ENCODE results near the gene RICTOR.

DNA sequence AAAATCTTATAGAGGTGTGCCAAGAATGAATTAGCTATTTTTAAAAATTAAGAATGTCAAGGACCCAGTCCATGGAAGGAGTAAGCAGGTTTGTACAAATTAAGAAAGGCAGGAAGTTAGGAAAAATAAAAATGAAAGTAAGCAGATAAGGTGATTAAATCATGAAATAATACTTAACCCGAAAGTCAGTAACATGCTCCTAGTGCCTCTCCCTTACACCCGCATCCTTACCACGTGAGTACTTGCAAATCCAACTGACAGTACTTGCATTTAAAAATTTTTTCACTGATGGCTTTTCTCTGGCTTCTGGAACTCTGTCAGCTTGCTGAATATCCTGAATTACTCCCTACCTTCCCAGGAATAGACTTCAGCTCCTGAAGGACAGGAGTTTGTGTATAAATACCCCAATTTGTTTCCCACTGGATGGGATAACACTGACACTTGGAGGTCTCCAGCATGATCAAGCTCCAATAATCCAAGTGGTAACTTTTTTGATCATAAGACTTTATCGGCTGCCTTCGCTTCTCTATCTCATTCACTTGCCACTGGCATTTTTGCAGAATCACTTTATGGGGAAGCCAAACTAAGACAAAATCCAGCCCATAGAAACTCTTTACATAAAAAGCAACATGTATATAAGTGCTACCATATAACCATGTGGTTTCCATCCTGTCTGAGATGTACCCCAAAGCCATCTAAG, 41.6 kb upstream of the RICTOR start:
- no peak for TF ChIP-seq FOXJ3 (CRISPR knock-in tag; IDR thresholded peaks at IDR 0.05; ENCODE audit: borderline replicate concordance)
- TF ChIP-seq, protein P1, sequence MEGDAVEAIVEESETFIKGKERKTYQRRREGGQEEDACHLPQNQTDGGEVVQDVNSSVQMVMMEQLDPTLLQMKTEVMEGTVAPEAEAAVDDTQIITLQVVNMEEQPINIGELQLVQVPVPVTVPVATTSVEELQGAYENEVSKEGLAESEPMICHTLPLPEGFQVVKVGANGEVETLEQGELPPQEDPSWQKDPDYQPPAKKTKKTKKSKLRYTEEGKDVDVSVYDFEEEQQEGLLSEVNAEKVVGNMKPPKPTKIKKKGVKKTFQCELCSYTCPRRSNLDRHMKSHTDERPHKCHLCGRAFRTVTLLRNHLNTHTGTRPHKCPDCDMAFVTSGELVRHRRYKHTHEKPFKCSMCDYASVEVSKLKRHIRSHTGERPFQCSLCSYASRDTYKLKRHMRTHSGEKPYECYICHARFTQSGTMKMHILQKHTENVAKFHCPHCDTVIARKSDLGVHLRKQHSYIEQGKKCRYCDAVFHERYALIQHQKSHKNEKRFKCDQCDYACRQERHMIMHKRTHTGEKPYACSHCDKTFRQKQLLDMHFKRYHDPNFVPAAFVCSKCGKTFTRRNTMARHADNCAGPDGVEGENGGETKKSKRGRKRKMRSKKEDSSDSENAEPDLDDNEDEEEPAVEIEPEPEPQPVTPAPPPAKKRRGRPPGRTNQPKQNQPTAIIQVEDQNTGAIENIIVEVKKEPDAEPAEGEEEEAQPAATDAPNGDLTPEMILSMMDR (IDR thresholded peaks at IDR 0.05) = no peak
- TF ChIP-seq, protein P2, sequence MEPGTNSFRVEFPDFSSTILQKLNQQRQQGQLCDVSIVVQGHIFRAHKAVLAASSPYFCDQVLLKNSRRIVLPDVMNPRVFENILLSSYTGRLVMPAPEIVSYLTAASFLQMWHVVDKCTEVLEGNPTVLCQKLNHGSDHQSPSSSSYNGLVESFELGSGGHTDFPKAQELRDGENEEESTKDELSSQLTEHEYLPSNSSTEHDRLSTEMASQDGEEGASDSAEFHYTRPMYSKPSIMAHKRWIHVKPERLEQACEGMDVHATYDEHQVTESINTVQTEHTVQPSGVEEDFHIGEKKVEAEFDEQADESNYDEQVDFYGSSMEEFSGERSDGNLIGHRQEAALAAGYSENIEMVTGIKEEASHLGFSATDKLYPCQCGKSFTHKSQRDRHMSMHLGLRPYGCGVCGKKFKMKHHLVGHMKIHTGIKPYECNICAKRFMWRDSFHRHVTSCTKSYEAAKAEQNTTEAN (CRISPR knock-in tag; IDR thresholded peaks at IDR 0.05) = no peak
- no peak for TF ChIP-seq USF2 (CRISPR knock-in tag; IDR thresholded peaks at IDR 0.05)
- no peak for TF ChIP-seq IRF2 (CRISPR knock-in tag; IDR thresholded peaks at IDR 0.05; ENCODE audit: borderline replicate concordance, low read depth)
- TF ChIP-seq ATF3 (CRISPR knock-in tag; conservative IDR thresholded peaks at IDR 0.05) = no peak
- TF ChIP-seq ZNF232 (CRISPR knock-in tag; IDR thresholded peaks at IDR 0.05) = no peak
- TF ChIP-seq, protein P3, sequence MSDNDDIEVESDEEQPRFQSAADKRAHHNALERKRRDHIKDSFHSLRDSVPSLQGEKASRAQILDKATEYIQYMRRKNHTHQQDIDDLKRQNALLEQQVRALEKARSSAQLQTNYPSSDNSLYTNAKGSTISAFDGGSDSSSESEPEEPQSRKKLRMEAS (CRISPR knock-in tag; IDR thresholded peaks at IDR 0.05) = no peak
- no peak for TF ChIP-seq NR3C1 (CRISPR knock-in tag; conservative IDR thresholded peaks at IDR 0.05; ENCODE audit: low read depth)
- TF ChIP-seq E2F1 (CRISPR knock-in tag; IDR thresholded peaks at IDR 0.05) = no peak
- TF ChIP-seq SP1 (CRISPR knock-in tag; conservative IDR thresholded peaks at IDR 0.05) = no peak
- TF ChIP-seq, protein P4, sequence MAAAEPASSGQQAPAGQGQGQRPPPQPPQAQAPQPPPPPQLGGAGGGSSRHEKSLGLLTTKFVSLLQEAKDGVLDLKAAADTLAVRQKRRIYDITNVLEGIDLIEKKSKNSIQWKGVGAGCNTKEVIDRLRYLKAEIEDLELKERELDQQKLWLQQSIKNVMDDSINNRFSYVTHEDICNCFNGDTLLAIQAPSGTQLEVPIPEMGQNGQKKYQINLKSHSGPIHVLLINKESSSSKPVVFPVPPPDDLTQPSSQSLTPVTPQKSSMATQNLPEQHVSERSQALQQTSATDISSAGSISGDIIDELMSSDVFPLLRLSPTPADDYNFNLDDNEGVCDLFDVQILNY (CRISPR knock-in tag; IDR thresholded peaks at IDR 0.05) = no peak
